Astrocyte (in vitro differentiated cells and primary cell): ENCODE measurements around the gene NEK2.

Experiments
- CTCF ChIP-seq: IDR thresholded peaks from 2 replicates; pipeline ENCODE4 v1.5.1; 2011; ENCODE audit warnings: low read depth, mild to moderate bottlenecking, inconsistent platforms, low read length, moderate library complexity; ENCODE audit not compliant: insufficient read depth
- EZH2 ChIP-seq: IDR thresholded peaks from 2 replicates; pipeline ENCODE4 v1.6.1; 2012; ENCODE audit warnings: mild to moderate bottlenecking, low read length, inconsistent platforms; ENCODE audit not compliant: insufficient read depth

- TF ChIP-seq CTCF (no peak), EZH2 (no peak)
Observed at GRCh38 chr1:211677659-211678058, 2.2 kb upstream of the NEK2 start.
